ENCODE measurements around the gene XRCC3.
A peak's percentile ranks its signal among the peaks of the same experiment; 100 is the strongest.

The XRCC3 gene

DNA sequence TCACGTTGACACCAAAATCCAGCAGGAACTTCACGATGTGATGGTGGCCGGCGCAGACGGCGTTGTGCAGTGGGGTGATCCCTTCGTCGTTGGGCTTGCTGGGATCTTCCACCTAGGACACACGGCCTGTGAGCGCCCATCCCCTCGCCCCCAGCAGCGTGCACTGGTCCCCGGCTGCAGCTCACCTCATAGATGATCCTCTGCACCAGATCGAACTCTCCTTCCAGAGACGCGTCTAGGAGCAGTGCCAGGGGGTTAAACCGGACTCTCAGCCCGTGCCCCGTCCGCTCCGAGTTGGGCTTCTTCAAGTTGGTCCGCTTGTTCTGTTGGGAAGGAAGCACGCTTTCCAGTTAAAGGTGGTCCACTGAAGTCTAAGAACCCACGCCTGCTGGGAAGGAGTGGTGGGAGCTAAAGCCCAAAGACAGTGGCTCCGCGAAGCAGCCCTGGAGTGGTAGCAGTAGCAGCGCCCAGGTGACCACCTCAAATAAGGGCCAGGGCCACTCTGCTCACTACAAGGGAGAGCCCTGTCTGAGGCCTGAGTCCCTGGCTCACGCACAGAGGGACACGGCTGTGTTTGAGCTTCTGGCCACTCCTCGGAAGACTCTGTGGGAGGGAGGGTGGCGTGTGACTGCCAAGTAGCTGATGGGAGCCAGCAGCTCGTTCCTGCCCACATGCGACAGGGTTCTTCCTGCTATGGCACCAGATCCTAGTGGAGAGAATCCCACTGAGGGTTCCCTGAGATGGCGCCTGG lies 23.6 kb upstream of the XRCC3 start:
- DNase-seq (ENCODE audit: low read depth in 2 of 2), result no peak

DNA sequence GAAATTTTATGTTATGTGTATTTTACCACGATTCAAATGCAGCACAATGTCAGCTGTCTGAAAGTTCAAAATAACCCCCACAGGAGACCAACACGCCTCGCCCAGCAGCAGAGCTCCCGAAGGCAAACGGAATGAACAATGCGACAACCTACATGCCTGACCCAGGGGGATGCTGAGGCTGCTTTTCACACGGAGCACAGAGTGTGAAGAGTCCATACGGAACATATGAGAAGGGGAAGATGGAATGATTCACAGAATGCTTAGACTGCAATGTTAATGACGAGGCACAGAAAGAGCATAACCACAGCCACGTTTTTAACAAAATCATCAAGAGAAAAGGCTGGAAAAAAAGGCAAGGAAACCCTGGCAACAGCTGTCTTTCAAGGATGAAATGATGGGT lies 22.9 kb upstream of the XRCC3 start:
- peak in 1 of 2 experiments; percentile 31 for DNase-seq (ENCODE audit: low read depth in 2 of 2)

- no peak for DNase-seq (ENCODE audit: low read depth in 2 of 2)
Observed at GRCh38 chr14:103737432-103738045, 22.3 kb upstream of the XRCC3 start.

- no peak for DNase-seq (ENCODE audit: low read depth in 2 of 2)
Observed at GRCh38 chr14:103736546-103737431, 21.5 kb upstream of the XRCC3 start.

DNA sequence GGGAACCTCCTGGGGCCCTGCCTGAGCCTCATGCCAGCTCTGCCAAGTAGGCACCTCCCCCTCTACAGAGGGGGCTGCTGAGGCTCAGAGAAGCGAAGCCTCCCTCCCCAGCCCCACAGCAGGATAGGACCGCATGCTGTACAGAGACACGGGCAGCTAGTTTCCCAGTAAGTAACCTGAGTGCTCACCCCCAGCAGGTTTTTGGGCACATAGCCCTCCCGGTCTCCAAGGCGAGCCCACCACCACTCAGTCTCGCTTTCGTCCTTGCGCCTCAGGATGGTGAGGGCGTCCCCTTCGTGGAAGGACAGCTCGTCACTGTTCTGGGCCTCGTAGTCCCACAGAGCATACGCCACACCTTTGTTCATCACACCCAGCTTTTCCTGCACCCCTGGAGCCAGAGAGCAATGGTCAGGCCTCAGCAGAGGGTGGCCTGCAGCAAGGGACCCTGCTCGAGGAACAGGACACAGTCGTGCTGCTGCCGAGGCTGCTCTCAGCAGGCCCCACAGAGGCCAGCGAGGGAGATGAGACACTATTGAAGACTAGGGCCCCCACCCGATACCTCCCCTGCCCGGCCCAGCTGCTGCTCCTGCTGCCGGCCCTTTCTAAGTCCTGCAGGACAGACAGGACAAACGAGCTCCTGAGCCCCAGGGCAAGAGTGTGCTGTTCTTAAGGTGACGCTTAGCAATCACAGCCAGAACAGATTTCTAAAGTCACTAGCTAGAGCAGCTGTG lies 20.7 kb upstream of the XRCC3 start:
- no peak for DNase-seq (ENCODE audit: low read depth in 2 of 2)

GRCh38 chr14:103735439-103735814 lies 20.2 kb upstream of the XRCC3 start:
- no peak for DNase-seq (ENCODE audit: low read depth in 2 of 2)

GRCh38 chr14:103735022-103735421 lies 19.8 kb upstream of the XRCC3 start:
- DNase-seq (ENCODE audit: low read depth in 2 of 2), result no peak

GRCh38 chr14:103734081-103734888 lies 19.0 kb upstream of the XRCC3 start:
- no peak for DNase-seq (ENCODE audit: low read depth in 2 of 2)

- DNase-seq (ENCODE audit: low read depth in 2 of 2), result no peak
Observed at GRCh38 chr14:103733651-103734050, 18.4 kb upstream of the XRCC3 start.

- DNase-seq (ENCODE audit: low read depth in 2 of 2), result no peak
Observed at GRCh38 chr14:103732868-103733620, 17.8 kb upstream of the XRCC3 start.

DNA sequence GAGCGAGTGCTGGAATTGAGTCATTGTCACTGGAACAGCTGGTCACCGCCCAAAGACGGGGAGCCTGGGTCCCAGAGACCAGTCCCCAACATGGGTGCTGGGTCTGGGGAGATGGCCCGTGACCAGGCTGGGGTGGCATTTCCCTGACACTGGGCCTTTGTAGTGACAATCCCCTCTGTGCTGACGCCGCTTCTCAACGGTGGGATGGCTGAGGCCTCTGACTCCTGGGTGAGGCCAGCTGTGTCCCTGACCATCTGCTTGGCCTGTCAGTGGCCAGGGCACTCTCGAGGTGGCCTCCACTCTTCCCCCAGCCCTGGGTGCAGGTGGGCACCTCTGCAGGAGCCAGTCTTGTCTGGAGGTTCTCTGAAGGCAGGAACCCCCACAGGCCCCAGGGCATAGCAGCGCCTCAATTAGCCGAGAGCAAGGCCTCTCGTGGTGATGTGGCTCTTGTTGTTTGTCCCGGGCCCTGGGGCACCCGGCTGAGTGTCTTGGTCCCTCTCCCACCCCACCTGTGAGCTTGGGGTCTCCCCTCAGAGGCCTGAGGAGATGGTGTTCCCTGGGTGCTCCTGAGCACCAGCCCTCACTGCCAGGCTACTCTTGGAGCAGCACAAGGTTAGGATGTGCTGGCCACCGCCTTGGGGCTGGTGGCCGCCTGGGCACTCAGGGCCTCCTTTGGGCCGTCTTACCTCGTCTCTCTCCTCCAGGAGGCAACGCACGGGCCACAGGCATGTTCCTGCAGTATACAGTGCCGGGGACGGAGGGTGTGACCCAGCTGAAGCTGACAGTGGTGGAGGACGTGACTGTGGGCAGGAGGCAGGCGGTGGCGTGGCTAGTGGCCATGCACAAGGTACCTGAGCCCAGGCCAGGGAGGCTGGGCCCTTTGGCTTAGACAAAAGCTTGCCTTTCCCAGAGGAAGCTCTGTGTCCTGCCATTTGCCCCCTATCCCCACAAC lies 16.9 kb upstream of the XRCC3 start:
- DNase-seq (ENCODE audit: low read depth in 2 of 2), result no peak

GRCh38 chr14:103731481-103731880 lies 16.2 kb upstream of the XRCC3 start:
- DNase-seq (ENCODE audit: low read depth in 2 of 2), result no peak

DNA sequence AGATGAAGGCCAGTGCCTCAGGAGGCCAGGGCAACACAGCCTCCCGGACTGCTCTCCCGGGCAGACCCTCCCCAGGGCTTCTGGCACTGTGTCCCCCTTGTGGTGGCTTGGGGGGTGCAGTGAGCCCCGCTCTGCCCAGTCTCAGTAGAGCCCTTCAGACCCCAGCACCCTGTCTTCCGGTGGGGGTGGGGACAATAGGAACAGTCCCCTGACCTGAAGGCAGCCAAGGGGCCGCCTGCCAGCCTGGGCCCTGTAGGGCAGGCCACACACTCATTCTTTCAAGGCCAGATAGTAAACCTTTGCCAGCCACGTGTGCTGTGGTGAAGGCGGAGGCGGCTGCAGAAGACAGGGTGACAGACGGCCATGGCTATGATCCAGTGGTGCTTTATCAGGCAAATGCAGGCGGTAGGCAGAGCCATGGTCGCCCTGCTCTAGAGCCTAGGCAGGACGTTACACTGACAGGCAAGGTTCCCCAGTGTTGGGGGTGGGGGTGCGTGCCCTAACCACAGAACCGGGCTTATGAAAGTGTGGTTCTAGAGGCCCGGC lies 15.3 kb upstream of the XRCC3 start:
- DNase-seq (ENCODE audit: low read depth in 2 of 2), result no peak

GRCh38 chr14:103729496-103730448 lies 14.5 kb upstream of the XRCC3 start:
- DNase-seq (ENCODE audit: low read depth in 2 of 2), result no peak

DNA sequence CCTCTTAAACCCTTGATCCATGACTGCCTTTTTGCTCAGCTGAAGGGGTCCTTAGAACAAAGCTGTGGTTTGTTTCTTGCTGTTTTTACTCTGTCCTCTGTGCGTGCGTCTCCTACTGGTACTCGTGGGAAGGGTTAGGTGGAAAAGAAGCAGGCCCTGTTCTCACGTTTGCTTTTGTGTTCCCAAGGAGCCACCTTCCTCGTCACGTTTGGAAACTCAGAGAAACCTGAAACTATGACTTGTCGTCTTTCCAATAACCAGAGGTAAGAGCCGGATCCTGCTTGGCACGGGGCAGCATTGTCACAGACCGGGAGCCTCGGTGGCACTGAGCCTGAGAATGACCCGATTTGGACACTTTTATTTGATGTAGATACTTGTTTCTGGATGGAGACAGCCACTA lies 13.5 kb upstream of the XRCC3 start:
- DNase-seq (ENCODE audit: low read depth in 2 of 2), result no peak

GRCh38 chr14:103728141-103728540 lies 12.9 kb upstream of the XRCC3 start:
- no peak for DNase-seq (ENCODE audit: low read depth in 2 of 2)

- no peak for DNase-seq (ENCODE audit: low read depth in 2 of 2)
Observed at GRCh38 chr14:103727313-103727980, 12.2 kb upstream of the XRCC3 start.

Measured in fibroblast of skin of left quadriceps (primary cell).